Stimulated activated CD8-positive, alpha-beta memory T cell treated with anti-CD3 and anti-CD28 coated beads, Interleukin-4, amount 100 ng/mL, for 4 hours (primary cell): Measurements from ENCODE around the gene SMOC1.

ENCODE experiments used
- DNase-seq, 2 donors: peaks; one replicate each; pipeline ENCODE4 v3.0.0-alpha.2; 2020; ENCODE audit warnings: low read depth in 2 of 2, low spot score in 1 of 2

SMOC1 gene

GRCh38 chr14:70033561-70033960 is 154.3 kb downstream of the SMOC1 start:
- DNase-seq: no peak

- DNase-seq: no peak
Observed at GRCh38 chr14:70034257-70034656, 155.0 kb downstream of the SMOC1 start.

- no peak for DNase-seq
Observed at GRCh38 chr14:70036665-70037064, 157.4 kb downstream of the SMOC1 start.

GRCh38 chr14:70043001-70043400 is 163.8 kb downstream of the SMOC1 start:
- DNase-seq: no peak

- DNase-seq: no peak
Observed at GRCh38 chr14:70045310-70045709, 166.1 kb downstream of the SMOC1 start.

GRCh38 chr14:70045844-70046535 is 166.8 kb downstream of the SMOC1 start:
- DNase-seq: no peak

GRCh38 chr14:70047598-70048312 is 168.5 kb downstream of the SMOC1 start:
- DNase-seq: no peak

GRCh38 chr14:70048313-70048654 is 169.1 kb downstream of the SMOC1 start:
- DNase-seq: no peak

GRCh38 chr14:70049605-70050004 is 170.4 kb downstream of the SMOC1 start:
- DNase-seq: no peak

GRCh38 chr14:70050136-70050535 is 170.9 kb downstream of the SMOC1 start:
- DNase-seq: no peak

- DNase-seq: no peak
Observed at GRCh38 chr14:70052990-70053389, 173.8 kb downstream of the SMOC1 start.

- no peak for DNase-seq
Observed at GRCh38 chr14:70057519-70058136, 178.4 kb downstream of the SMOC1 start.

- no peak for DNase-seq
Observed at GRCh38 chr14:70059545-70059944, 180.3 kb downstream of the SMOC1 start.

GRCh38 chr14:70061108-70061507 is 181.9 kb downstream of the SMOC1 start:
- no peak for DNase-seq

GRCh38 chr14:70064136-70064865 is 185.1 kb downstream of the SMOC1 start:
- no peak for DNase-seq

GRCh38 chr14:70067810-70068209 is 188.6 kb downstream of the SMOC1 start:
- no peak for DNase-seq

- no peak for DNase-seq
Observed at GRCh38 chr14:70069186-70069585, 190.0 kb downstream of the SMOC1 start.

- no peak for DNase-seq
Observed at GRCh38 chr14:70073924-70074566, 194.8 kb downstream of the SMOC1 start.

GRCh38 chr14:70077005-70077404 is 197.8 kb downstream of the SMOC1 start:
- no peak for DNase-seq

GRCh38 chr14:70077720-70078119 is 198.5 kb downstream of the SMOC1 start:
- no peak for DNase-seq

GRCh38 chr14:70078329-70078728 is 199.1 kb downstream of the SMOC1 start:
- DNase-seq: no peak
